ENCODE data around the gene GALK2.

The GALK2 gene

GRCh38 chr15:49155834-49156627 is 14.0 kb upstream of the GALK2 start:
- Histone ChIP-seq H3K4me3 (ENCODE audit: low read depth, low read length) (peak overlapping the region; percentile 79), H3K36me3 (ENCODE audit: control insufficient read depth in 2 of 2, insufficient read depth in 1 of 2, low read length in 2 of 2) (no peaks in the 10 kb centered on the region), H3K4me1 (ENCODE audit: control insufficient read depth, insufficient read depth, low read length) (peaks cover 4% of the 10 kb centered on the region; the same call in 1 of the 2 replicates), H3K9me3 (ENCODE audit: control insufficient read depth, insufficient read depth, low read depth, low read length) (no peaks in the 10 kb centered on the region), H3K27ac (ENCODE audit: extremely low read depth, low read depth, low read length) (peak overlapping the region; percentile 47; the same call in 1 of the 2 replicates)
- POLR2A ChIA-PET, result interaction anchor here (0.8 to 2.5 kb wide), 7 partner anchors 9 to 278 kb away, joined by 3 to 27 read pairs (median 3); partner anchors contain the start of genes EID1, GALK2 and SECISBP2L
- CTCF ChIA-PET, result interaction anchor here (0.9 to 2.6 kb wide), 3 partner anchors 8 to 30 kb away, joined by 3 to 11 read pairs (median 3); no protein-coding TSS in a partner anchor
- TF ChIP-seq GFI1B (tag by site-specific recombination; IDR thresholded peaks at IDR 0.05), result no peak
- no peak for TF ChIP-seq ZNF426 (tag by site-specific recombination; IDR thresholded peaks at IDR 0.05)
- no peak for TF ChIP-seq ZNF23 (tag by site-specific recombination; IDR thresholded peaks at IDR 0.05; ENCODE audit: borderline replicate concordance)
- TF ChIP-seq ZNF335 (tag by site-specific recombination; conservative IDR thresholded peaks at IDR 0.05), result peak; percentile 36
- peak; percentile 53 for TF ChIP-seq ZBTB20 (tag by site-specific recombination; IDR thresholded peaks at IDR 0.05)
- 0 out of 2 replicates have a peak, but pooled peaks have one; percentile 8 for TF ChIP-seq ZNF2 (tag by site-specific recombination; IDR thresholded peaks at IDR 0.05)
- peak; percentile 9; the same call in 1 of the 2 replicates for TF ChIP-seq ZBTB17 (tag by site-specific recombination; IDR thresholded peaks at IDR 0.05)
- TF ChIP-seq, protein P1, sequence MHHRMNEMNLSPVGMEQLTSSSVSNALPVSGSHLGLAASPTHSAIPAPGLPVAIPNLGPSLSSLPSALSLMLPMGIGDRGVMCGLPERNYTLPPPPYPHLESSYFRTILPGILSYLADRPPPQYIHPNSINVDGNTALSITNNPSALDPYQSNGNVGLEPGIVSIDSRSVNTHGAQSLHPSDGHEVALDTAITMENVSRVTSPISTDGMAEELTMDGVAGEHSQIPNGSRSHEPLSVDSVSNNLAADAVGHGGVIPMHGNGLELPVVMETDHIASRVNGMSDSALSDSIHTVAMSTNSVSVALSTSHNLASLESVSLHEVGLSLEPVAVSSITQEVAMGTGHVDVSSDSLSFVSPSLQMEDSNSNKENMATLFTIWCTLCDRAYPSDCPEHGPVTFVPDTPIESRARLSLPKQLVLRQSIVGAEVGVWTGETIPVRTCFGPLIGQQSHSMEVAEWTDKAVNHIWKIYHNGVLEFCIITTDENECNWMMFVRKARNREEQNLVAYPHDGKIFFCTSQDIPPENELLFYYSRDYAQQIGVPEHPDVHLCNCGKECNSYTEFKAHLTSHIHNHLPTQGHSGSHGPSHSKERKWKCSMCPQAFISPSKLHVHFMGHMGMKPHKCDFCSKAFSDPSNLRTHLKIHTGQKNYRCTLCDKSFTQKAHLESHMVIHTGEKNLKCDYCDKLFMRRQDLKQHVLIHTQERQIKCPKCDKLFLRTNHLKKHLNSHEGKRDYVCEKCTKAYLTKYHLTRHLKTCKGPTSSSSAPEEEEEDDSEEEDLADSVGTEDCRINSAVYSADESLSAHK (tag by site-specific recombination; IDR thresholded peaks at IDR 0.05), result peak; percentile 57; the same call in 1 of the 2 replicates
- no peak for TF ChIP-seq KLF9 (tag by site-specific recombination; IDR thresholded peaks at IDR 0.05; ENCODE audit: low read depth)
- TF ChIP-seq ZBTB48 (tag by site-specific recombination; IDR thresholded peaks at IDR 0.05), result peak; percentile 9
- TF ChIP-seq ZNF654 (tag by site-specific recombination; IDR thresholded peaks at IDR 0.05; ENCODE audit: low read depth), result no peak

GRCh38 chr15:49163678-49164077 is 6.4 kb upstream of the GALK2 start:
- no peaks in the 10 kb centered on the region for H3K4me1 ChIP-seq (ENCODE audit: control insufficient read depth, insufficient read depth, low read length)
- no peak overlapping the region for H3K27ac ChIP-seq (ENCODE audit: extremely low read depth, low read depth, low read length)
- no peak overlapping the region for H3K4me3 ChIP-seq (ENCODE audit: low read depth, low read length)
- CTCF ChIA-PET, result no interaction called here
- POLR2A ChIA-PET, result no interaction called here
- no peaks in the 10 kb centered on the region for H3K36me3 ChIP-seq (ENCODE audit: control insufficient read depth in 2 of 2, insufficient read depth in 1 of 2, low read length in 2 of 2)
- no peaks in the 10 kb centered on the region for H3K9me3 ChIP-seq (ENCODE audit: control insufficient read depth, insufficient read depth, low read depth, low read length)
- TF ChIP-seq ZNF23 (tag by site-specific recombination; IDR thresholded peaks at IDR 0.05; ENCODE audit: borderline replicate concordance) (no peak), ZSCAN18 (tag by site-specific recombination; IDR thresholded peaks at IDR 0.05) (no peak), ZNF211 (tag by site-specific recombination; IDR thresholded peaks at IDR 0.05; ENCODE audit: low read depth) (no peak), ZNF19 (tag by site-specific recombination; IDR thresholded peaks at IDR 0.05; ENCODE audit: low read depth) (no peak), SALL2 (tag by site-specific recombination; IDR thresholded peaks at IDR 0.05; ENCODE audit: borderline replicate concordance) (no peak), ZNF169 (tag by site-specific recombination; IDR thresholded peaks at IDR 0.05) (no peak), ZNF248 (tag by site-specific recombination; IDR thresholded peaks at IDR 0.05) (no peak), ZNF138 (tag by site-specific recombination; IDR thresholded peaks at IDR 0.05; ENCODE audit: borderline replicate concordance) (no peak), ZNF16 (tag by site-specific recombination; IDR thresholded peaks at IDR 0.05; ENCODE audit: low read depth) (no peak), ZNF837 (tag by site-specific recombination; IDR thresholded peaks at IDR 0.05) (no peak), OSR2 (tag by site-specific recombination; IDR thresholded peaks at IDR 0.05) (no peak), YY1 (tag by site-specific recombination; IDR thresholded peaks at IDR 0.05) (no peak), SCRT2 (tag by site-specific recombination; IDR thresholded peaks at IDR 0.05) (no peak), ZNF544 (tag by site-specific recombination; IDR thresholded peaks at IDR 0.05) (no peak)
- TF ChIP-seq, protein P2, sequence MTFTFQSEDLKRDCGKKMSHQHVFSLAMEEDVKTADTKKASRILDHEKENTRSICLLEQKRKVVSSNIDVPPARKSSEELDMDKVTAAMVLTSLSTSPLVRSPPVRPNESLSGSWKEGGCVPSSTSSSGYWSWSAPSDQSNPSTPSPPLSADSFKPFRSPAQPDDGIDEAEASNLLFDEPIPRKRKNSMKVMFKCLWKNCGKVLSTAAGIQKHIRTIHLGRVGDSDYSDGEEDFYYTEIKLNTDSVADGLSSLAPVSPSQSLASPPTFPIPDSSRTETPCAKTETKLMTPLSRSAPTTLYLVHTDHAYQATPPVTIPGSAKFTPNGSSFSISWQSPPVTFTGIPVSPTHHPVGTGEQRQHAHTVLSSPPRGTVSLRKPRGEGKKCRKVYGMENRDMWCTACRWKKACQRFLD (tag by site-specific recombination; IDR thresholded peaks at IDR 0.05), result no peak

Measured in HEK293 (cell line).